Left lobe of liver (tissue), 2 donors: Measurements from ENCODE around the gene SEC23IP. TPM values are rescaled to one million over a fixed set of nuclear protein-coding genes. Genes with fewer than 3 reads are reported as not detected.
A peak's percentile ranks its signal among the peaks of the same experiment; 100 is the strongest.
"Not testable (repeated sequence)": the region's sequence is repeated elsewhere in the genome, so short reads cannot be mapped to it uniquely, and the experiment has no call there.

Source experiments
- ATAC-seq: fragments of 200-7000 bp; cut with Tn5 transposase; one replicate; pipeline ENCODE4 v1.9.1; 2020; ENCODE audit warnings: mild to moderate bottlenecking, moderate library complexity
- DNase-seq: peaks from one replicate; pipeline ENCODE4 v3.0.0-alpha.2; 2020; ENCODE audit warnings: low spot score
- total RNA-seq: library from RNA; stranded (reverse); gene quantifications from one replicate; pipeline ENCODE4 v1.2.1, GENCODE V29; 2021
- donor health status: DM: no; HTN: no; CAD: no; lungs with moderate emphysema.
- donor health status: DM: no; HTN: yes; CAD: no.

SEC23IP gene
- total RNA-seq, result 24.0 TPM

- DNase-seq, result peak; percentile 98
- peak; percentile 96 for ATAC-seq
Observed at GRCh38 chr10:119892188-119893065, at the start of gene SEC23IP. Gene SEC23IP, plus strand, starts transcription at chr10:119892730. Its CDS starts 53 bp downstream, at chr10:119892783.

DNA sequence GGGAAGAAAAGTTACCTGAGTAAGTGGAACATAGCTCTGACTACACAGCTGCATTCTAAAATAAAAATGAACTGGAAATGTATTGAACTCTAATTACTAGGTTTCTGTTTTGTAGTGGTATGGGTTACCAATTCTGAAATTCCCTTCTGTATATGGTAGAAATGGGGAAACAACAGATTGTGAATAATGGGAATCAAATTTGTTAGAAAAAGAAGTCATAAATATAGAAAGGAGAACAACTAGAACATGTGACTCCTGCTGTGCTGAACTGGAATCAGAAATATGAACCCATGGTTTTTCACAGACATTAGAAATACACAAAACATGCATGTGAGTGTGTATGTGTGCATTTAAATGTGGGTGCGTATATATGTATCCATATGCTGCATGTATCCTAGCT is 46.9 kb upstream of the SEC23IP start:
- no peak for ATAC-seq

DNA sequence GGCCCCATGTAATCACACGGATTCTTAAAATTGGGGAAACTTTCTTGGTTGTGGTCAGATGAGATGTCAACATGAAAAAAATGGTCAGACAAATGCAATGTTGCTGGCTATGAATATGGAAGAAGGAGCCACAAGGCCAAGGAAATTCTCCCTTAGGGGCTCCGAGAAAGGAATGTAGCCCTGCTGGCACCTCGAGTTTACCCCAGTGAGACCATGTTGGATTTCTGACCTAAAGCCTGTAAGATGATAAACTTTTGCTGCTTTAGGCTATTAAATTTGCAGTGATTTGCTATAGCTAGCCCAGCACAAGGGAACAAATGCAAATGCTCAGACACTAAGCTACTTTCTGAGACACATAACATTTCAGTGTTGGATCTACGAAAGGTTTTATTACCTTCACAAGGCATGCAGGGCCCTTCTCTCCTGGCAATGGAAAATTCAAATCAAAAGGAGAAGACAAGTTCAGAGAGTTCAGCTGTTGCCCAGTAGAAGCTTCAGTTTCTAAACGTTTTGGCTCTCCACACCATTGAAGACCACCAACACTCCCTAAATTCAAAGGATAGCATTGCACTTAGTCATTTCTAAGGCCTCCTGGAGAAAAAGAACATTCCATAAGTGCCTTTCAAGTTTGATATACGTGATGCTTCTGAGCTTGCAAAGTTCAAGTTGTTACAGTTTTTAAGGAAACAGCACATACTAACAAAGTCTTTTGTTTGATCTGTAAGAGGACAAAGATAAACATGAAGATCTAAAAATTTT is 43.3 kb upstream of the SEC23IP start:
- ATAC-seq (no peak), DNase-seq (no peak)

More for the DNA sequence above, 46.9 kb upstream of the SEC23IP start:
- DNase-seq, result no peak

DNA sequence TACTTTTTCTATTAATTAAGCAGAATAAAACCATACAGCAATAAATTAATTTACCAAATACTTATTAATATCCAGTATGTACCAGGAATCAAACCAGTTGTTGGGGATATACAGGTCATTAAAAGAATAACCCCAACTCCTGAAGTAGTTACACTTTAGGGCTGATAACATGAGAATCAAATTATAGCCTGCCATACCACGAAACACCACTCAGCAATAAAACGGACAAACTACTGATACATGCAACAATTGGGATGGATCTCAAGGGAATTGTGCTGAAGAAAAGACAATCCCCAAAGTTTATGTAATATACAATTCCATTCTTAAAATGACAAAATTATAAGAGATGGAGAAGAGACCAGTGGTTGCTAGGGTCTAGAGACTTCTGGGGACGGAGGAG is 42.6 kb upstream of the SEC23IP start:
- DNase-seq (no peak), ATAC-seq (no peak)

GRCh38 chr10:119852277-119852676 is 40.3 kb upstream of the SEC23IP start:
- ATAC-seq, result no peak
- DNase-seq, result no peak

DNA sequence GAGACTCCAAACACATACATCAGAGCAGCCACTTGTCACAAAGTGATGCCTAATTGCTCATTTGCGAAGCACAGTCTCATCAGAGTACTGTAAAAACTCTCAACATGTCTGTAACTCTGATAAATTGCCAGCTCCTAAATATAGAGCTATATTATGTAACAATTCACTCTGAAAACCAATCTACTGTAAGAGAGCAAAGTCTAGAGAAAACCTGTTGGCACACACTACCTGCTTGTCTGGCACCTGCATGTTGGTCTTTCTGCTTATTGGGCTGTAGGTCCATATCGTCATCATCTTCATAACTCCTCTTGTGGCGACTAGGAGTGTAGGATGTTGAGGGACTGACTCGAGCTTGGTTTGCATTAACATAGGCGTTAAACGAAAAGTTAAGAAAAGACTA is 39.7 kb upstream of the SEC23IP start:
- no peak for DNase-seq
- no peak for ATAC-seq

GRCh38 chr10:119853574-119853973 is 39.0 kb upstream of the SEC23IP start:
- no peak for DNase-seq
- no peak for ATAC-seq

- no peak for DNase-seq
- peak; percentile 79 for ATAC-seq
Observed at GRCh38 chr10:119858063-119858462, 34.5 kb upstream of the SEC23IP start.

GRCh38 chr10:119859420-119860258 is 32.9 kb upstream of the SEC23IP start:
- ATAC-seq (peak; percentile 64), DNase-seq (no peak)

GRCh38 chr10:119860866-119861607 is 31.5 kb upstream of the SEC23IP start:
- DNase-seq (no peak), ATAC-seq (no peak)

- DNase-seq (no peak), ATAC-seq (no peak)
Observed at GRCh38 chr10:119862524-119862923, 30.0 kb upstream of the SEC23IP start.

DNA sequence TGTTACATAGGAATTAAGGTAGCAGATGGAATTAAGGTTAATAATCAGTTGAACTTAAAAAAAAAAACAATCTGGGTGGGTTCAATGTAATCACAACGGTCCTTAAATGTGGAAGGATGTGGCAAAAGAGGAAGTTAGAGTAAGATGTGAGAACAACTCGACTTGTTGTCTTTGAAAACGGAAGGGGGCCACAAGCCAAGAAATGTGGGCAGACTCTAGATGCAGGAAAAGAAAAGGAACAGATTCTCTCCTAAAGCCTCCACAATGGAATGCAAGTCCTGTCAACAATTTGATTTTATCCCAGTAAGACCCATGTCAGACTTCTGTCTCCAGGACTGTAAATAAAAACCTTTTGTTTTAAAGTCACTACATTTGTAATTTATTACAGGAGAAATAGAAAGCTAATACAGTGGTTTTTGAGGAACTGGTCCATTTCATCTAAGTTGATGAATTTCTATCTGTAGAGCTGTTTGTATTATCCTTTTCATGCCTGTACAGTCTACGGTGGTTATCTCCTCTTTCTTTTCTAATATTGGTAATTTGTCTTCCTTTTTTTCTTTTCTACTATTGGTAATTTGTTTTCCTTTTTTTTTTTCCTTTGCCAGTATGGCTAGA is 28.5 kb upstream of the SEC23IP start:
- ATAC-seq, result no peak
- DNase-seq, result no peak

DNA sequence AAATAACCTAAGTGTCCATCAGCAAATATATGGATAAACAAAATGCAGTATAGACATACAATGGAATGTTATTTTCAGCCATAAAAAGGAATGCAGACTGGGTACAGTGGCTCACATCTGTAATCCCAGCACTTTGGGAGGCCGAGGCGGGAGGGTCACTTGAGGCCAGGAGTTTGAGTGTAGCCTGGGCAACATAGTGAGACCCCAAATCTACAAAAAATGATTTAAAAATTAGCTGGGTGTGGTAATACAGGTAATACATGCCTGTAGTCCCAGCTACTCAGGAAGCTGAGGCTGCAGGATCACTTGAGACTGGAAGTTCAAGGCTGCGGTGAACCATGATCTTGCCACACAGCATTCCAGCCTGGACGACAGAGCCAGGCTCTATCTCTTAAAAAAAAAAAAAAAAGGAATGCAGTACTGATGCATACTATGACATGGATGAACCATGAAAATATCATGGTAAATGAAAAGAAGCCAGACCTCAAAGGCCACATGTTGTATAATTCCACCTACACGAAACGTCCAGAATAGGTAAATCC is 26.8 kb upstream of the SEC23IP start:
- ATAC-seq (no peak), DNase-seq (no peak)

GRCh38 chr10:119867317-119867716 is 25.2 kb upstream of the SEC23IP start:
- ATAC-seq (no peak), DNase-seq (no peak)

- not testable (repeated sequence) for DNase-seq, ATAC-seq
Observed at GRCh38 chr10:119869398-119869797, 23.1 kb upstream of the SEC23IP start.

GRCh38 chr10:119871881-119872609 is 20.5 kb upstream of the SEC23IP start:
- peak; percentile 56 for ATAC-seq
- peak; percentile 77 for DNase-seq

DNA sequence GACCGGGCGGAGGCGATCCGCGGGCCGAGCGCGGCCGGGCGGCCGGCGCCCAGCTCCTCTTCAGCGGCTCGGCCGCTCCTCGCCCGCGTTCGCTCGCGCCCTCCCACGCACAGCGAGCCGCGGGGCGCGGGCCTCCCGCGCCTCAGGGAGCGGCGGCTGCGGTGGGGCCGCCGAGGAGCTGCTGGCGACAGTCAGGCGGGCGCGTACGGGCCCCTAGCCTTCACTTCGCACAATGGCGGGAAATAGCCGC is 20.0 kb upstream of the SEC23IP start, which contains the start of gene MCMBP:
Gene MCMBP, minus strand, starts transcription at position 234 of the 250 bp plus-strand sequence. CDS start 259 bp downstream, outside the sequence.
- no peak for DNase-seq
- peak; percentile 15 for ATAC-seq

DNA sequence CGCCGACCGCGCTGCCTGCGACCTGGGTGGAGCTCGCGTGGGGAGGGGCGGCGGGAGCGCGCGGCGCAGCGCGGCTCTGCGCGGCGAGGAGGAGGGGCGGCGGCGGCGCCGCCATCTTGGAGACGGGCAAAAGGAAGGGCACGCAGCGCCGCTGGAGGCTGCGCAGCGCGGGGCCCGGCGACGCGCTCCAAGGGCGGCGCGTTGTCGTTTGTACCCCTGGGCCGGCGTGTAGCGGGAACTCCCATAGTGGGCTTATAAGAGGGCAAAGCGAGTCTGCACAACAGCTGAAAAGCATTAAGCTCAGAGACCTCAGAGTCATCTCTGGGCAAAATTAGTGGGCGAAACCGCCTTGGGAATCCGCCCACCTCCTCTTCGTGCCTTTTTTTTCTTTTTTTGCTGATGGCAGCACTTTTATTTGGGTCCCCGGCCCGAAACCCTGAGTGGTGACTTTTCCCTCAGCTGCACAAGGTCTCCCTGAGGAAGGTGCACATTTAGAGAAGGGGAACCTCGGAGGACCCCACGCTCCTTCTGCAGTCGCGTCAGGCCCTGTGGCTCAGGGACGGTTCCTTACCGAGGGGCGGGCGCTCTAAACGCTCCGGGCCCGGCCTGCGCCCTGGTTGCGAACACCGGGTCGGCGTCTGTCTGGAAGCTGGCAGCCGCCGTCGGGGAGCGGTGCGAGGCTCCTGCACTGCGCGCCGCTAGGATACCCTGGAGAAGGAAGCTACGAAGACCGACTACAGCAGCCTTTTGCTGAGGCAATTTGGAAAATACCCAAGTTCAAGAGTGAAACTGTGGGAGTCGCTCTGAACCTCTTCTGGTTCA is 19.5 kb upstream of the SEC23IP start:
- peak; percentile 96 for ATAC-seq
- DNase-seq, result peak; percentile 92
